A549 (cell line): ENCODE results near the gene PHF10.

Source experiments
- CTCF ChIP-seq: fragments of >200 bp; sonication (Bioruptor Twin); formaldehyde crosslinking; IDR thresholded peaks from 3 replicates; pipeline ENCODE4 v1.5.1; 2016
- HDAC2 ChIP-seq: fragments of 200-600 bp; sonication (generic); IDR thresholded peaks from 2 replicates; pipeline ENCODE4 v1.6.1; 2016
- HMGXB4 ChIP-seq: fragments of 250-450 bp; sonication (Bioruptor Pico); IDR thresholded peaks from 2 replicates; pipeline ENCODE4 v1.5.0; 2021; ENCODE audit warnings: mild to moderate bottlenecking, moderate library complexity, borderline replicate concordance
- KDM5A ChIP-seq: fragments of 200-600 bp; sonication (generic); IDR thresholded peaks from 2 replicates; pipeline ENCODE4 v1.6.1; 2016; ENCODE audit warnings: antibody characterized with exemption, mild to moderate bottlenecking
- POLR2A ChIP-seq: IDR thresholded peaks from 2 replicates; pipeline ENCODE4 v1.6.1; 2012; ENCODE audit warnings: mild to moderate bottlenecking, low read length
- RNF2 ChIP-seq: fragments of 200-600 bp; sonication (generic); IDR thresholded peaks from 2 replicates; pipeline ENCODE4 v1.6.1; 2016; ENCODE audit warnings: low read depth, mild to moderate bottlenecking, antibody characterized with exemption, moderate library complexity, borderline replicate concordance
- SMC3 ChIP-seq: fragments of >200 bp; sonication (Bioruptor Twin); formaldehyde crosslinking; IDR thresholded peaks from 3 replicates; pipeline ENCODE4 v1.6.1; 2018; ENCODE audit warnings: inconsistent platforms
- SREBF2 ChIP-seq: fragments of 450-650 bp; IDR thresholded peaks from 2 replicates; pipeline ENCODE4 v1.6.1; 2014; ENCODE audit warnings: mild to moderate bottlenecking, moderate library complexity
- ZFP36 ChIP-seq: fragments of 450-650 bp; IDR thresholded peaks from 2 replicates; pipeline ENCODE4 v1.6.1; 2014; ENCODE audit warnings: borderline replicate concordance; ENCODE audit not compliant: partially characterized antibody

- TF ChIP-seq CTCF (no peak), ZFP36 (no peak), HMGXB4 (CRISPR knock-in tag) (no peak), SREBF2 (no peak), SMC3 (no peak), KDM5A (no peak), RNF2 (no peak), HDAC2 (no peak), POLR2A (no peak)
Observed at GRCh38 chr6:169678342-169678741, 46.0 kb downstream of the PHF10 start.
